ENCODE measurements around the gene C1QTNF6.

The C1QTNF6 gene

GRCh38 chr22:37197451-37198257 is 9.6 kb upstream of the C1QTNF6 start:
- H3K27ac ChIP-seq, result peak overlapping the region; percentile 85

GRCh38 chr22:37196539-37197450 is 8.7 kb upstream of the C1QTNF6 start:
- peak overlapping the region; percentile 85 for H3K27ac ChIP-seq
- no peak for TF ChIP-seq ZFX (IDR thresholded peaks at IDR 0.05; ENCODE audit: borderline replicate concordance)
- TF ChIP-seq CTCF (IDR thresholded peaks at IDR 0.05), result peak; percentile 18; the same call in 1 of the 2 replicates

More at GRCh38 chr22:37197451-37198257, 9.6 kb upstream of the C1QTNF6 start:
- TF ChIP-seq ZFX (IDR thresholded peaks at IDR 0.05; ENCODE audit: borderline replicate concordance), result no peak

- H3K27ac ChIP-seq, result no peak overlapping the region
- TF ChIP-seq ZFX (IDR thresholded peaks at IDR 0.05; ENCODE audit: borderline replicate concordance), result no peak
- TF ChIP-seq CTCF (IDR thresholded peaks at IDR 0.05), result no peak
Measured at GRCh38 chr22:37195921-37196320, 7.9 kb upstream of the C1QTNF6 start.

GRCh38 chr22:37194750-37195149 is 6.7 kb upstream of the C1QTNF6 start:
- TF ChIP-seq ZFX (IDR thresholded peaks at IDR 0.05; ENCODE audit: borderline replicate concordance), result no peak
- no peak for TF ChIP-seq CTCF (IDR thresholded peaks at IDR 0.05)
- no peak overlapping the region for H3K27ac ChIP-seq

- TF ChIP-seq ZFX (IDR thresholded peaks at IDR 0.05; ENCODE audit: borderline replicate concordance), result no peak
Measured at GRCh38 chr22:37193629-37194191, 5.7 kb upstream of the C1QTNF6 start.

GRCh38 chr22:37192741-37193140 is 4.7 kb upstream of the C1QTNF6 start:
- TF ChIP-seq CTCF (IDR thresholded peaks at IDR 0.05) (no peak), ZFX (IDR thresholded peaks at IDR 0.05; ENCODE audit: borderline replicate concordance) (no peak)
- no peak overlapping the region for H3K27ac ChIP-seq

More at GRCh38 chr22:37193629-37194191, 5.7 kb upstream of the C1QTNF6 start:
- no peak overlapping the region for H3K27ac ChIP-seq

- no peak overlapping the region for H3K27ac ChIP-seq
- no peak for TF ChIP-seq CTCF (IDR thresholded peaks at IDR 0.05)
- TF ChIP-seq ZFX (IDR thresholded peaks at IDR 0.05; ENCODE audit: borderline replicate concordance), result no peak
Measured at GRCh38 chr22:37192204-37192603, 4.2 kb upstream of the C1QTNF6 start.

Data from 22Rv1 (cell line).